Hepatocyte (in vitro differentiated cells): ENCODE data around the gene RNU6-9.

Experiments
- EZH2 ChIP-seq: fragments of 200-600 bp; sonication (generic); IDR thresholded peaks from 2 replicates; pipeline ENCODE4 v1.6.1; 2016; ENCODE audit warnings: antibody characterized with exemption, mild to moderate bottlenecking, borderline replicate concordance
- EZH2phosphoT487 ChIP-seq: fragments of 200-600 bp; sonication (generic); IDR thresholded peaks from one replicate; pipeline ENCODE4 v1.6.1; 2018; ENCODE audit warnings: antibody characterized with exemption, mild to moderate bottlenecking, low read depth, moderate library complexity; ENCODE audit not compliant: unreplicated experiment, severe bottlenecking
- TF ChIP-seq, protein P1 (sequence below): fragments of 200-600 bp; sonication (generic); IDR thresholded peaks from 2 replicates; pipeline ENCODE4 v1.5.1; 2016; ENCODE audit warnings: antibody characterized with exemption, mild to moderate bottlenecking; ENCODE audit not compliant: poor library complexity

DNA sequence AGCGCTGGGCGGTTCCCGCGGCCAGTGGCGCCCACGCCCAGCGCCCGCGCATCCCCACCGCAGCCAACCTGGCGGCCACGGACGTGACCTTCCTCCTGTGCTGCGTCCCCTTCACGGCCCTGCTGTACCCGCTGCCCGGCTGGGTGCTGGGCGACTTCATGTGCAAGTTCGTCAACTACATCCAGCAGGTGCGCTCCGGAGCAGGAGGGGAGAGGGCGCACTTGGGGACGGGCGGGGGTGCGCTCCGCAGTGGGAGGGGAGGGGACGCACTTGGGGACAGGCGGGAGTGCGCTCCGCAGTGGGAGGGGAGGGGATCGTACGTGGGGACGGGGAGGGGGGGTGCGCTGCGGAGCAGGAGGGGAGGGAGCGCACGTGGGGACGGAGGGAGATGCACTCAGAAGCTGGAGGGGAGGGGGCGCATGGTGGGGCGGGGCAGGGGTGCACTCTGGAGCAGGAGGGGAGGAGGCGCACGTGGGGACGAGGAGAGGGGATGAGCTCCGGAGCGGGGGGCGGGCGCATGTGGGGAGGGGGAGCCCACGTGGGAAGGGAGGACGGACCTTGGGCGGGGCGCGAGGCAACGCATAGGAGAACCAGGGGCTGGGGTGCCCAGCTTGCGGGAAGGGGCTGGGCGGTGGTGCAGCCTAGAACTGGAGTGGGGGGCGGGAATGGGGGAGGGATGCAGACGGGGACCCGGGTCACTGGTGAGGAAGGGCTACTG, 25.4 kb downstream of the RNU6-9 start:
- TF ChIP-seq, protein P1, sequence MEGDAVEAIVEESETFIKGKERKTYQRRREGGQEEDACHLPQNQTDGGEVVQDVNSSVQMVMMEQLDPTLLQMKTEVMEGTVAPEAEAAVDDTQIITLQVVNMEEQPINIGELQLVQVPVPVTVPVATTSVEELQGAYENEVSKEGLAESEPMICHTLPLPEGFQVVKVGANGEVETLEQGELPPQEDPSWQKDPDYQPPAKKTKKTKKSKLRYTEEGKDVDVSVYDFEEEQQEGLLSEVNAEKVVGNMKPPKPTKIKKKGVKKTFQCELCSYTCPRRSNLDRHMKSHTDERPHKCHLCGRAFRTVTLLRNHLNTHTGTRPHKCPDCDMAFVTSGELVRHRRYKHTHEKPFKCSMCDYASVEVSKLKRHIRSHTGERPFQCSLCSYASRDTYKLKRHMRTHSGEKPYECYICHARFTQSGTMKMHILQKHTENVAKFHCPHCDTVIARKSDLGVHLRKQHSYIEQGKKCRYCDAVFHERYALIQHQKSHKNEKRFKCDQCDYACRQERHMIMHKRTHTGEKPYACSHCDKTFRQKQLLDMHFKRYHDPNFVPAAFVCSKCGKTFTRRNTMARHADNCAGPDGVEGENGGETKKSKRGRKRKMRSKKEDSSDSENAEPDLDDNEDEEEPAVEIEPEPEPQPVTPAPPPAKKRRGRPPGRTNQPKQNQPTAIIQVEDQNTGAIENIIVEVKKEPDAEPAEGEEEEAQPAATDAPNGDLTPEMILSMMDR, result no peak
- TF ChIP-seq EZH2, result no peak
- peak; percentile 9 for TF ChIP-seq EZH2phosphoT487
